DMS153 treated with DMSO at 0.1 percent for 48 hours (cell line): ENCODE measurements around the gene ACLY.
"Not testable (repeated sequence)": the region's sequence is repeated elsewhere in the genome, so short reads cannot be mapped to it uniquely, and the experiment has no call there.

Experiments
- DNase-seq: peaks from one replicate; lab custom pipeline; 2025; ENCODE audit not compliant: unreplicated experiment; lab: John Stamatoyannopoulos, UW

The ACLY gene

GRCh38 chr17:41941168-41941567, 22.4 kb upstream of the ACLY start:
- DNase-seq, result no peak

GRCh38 chr17:41939693-41940090, 20.9 kb upstream of the ACLY start:
- DNase-seq, result no peak

- no peak for DNase-seq
Observed at GRCh38 chr17:41939044-41939692, 20.4 kb upstream of the ACLY start.

GRCh38 chr17:41937970-41938954, 19.5 kb upstream of the ACLY start:
- DNase-seq, result no peak

GRCh38 chr17:41935641-41936040, 16.9 kb upstream of the ACLY start:
- DNase-seq, result no peak

GRCh38 chr17:41932816-41933389, 14.2 kb upstream of the ACLY start:
- no peak for DNase-seq

- DNase-seq, result not testable (repeated sequence)
Observed at GRCh38 chr17:41931715-41932114, 13.0 kb upstream of the ACLY start.

GRCh38 chr17:41930833-41931156, 12.0 kb upstream of the ACLY start:
- not testable (repeated sequence) for DNase-seq

- DNase-seq, result peak; percentile 96
Observed at GRCh38 chr17:41930009-41930832, 11.5 kb upstream of the ACLY start, which contains the start of gene ODAD4. ODAD4 (plus strand) TSS chr17:41930617; CDS start chr17:41930724, 107 bp downstream.

GRCh38 chr17:41928693-41929251, 10.0 kb upstream of the ACLY start:
- no peak for DNase-seq

- no peak for DNase-seq
Observed at GRCh38 chr17:41925991-41926590, 7.3 kb upstream of the ACLY start.

- no peak for DNase-seq
Observed at GRCh38 chr17:41920580-41920955, 1.8 kb upstream of the ACLY start.

GRCh38 chr17:41919840-41920579, 1.3 kb upstream of the ACLY start:
- DNase-seq, result no peak

GRCh38 chr17:41919165-41919817, 540 bp upstream of the ACLY start:
- no peak for DNase-seq

GRCh38 chr17:41917679-41918313, 955 bp downstream of the ACLY start:
- peak; percentile 16 for DNase-seq

- no peak for DNase-seq
Observed at GRCh38 chr17:41917192-41917591, 1.6 kb downstream of the ACLY start.

- DNase-seq, result no peak
Observed at GRCh38 chr17:41915566-41915965, 3.2 kb downstream of the ACLY start.

- no peak for DNase-seq
Observed at GRCh38 chr17:41915020-41915419, 3.7 kb downstream of the ACLY start.

- DNase-seq, result no peak
Observed at GRCh38 chr17:41914358-41914766, 4.4 kb downstream of the ACLY start.
